Transverse colon (tissue), 3 donors: ENCODE measurements around the gene LRP5.

Experiments
- EP300 ChIP-seq: sonication (generic); formaldehyde crosslinking; IDR thresholded peaks from one replicate; pipeline ENCODE4 v1.6.1; 2017; ENCODE audit warnings: antibody characterized with exemption, low read depth
- POLR2A ChIP-seq: fragments of 450-650 bp; IDR thresholded peaks from one replicate; pipeline ENCODE4 v1.6.1; 2016; ENCODE audit warnings: antibody characterized with exemption, mild to moderate bottlenecking, moderate library complexity
- POLR2AphosphoS5 ChIP-seq, 3 donors: sonication (generic); formaldehyde crosslinking; IDR thresholded peaks; one replicate each; pipeline ENCODE4 v1.6.1; 2016; ENCODE audit warnings: antibody characterized with exemption in 3 of 3

GRCh38 chr11:68495220-68495729 is 182.9 kb downstream of the LRP5 start:
- no peak for TF ChIP-seq POLR2AphosphoS5 (IDR thresholded peaks at IDR 0.05)
- no peak for TF ChIP-seq POLR2A
- no peak for TF ChIP-seq EP300
